GM19463 (cell line): ENCODE results near the gene LRIG1.
A peak's percentile ranks its signal among the peaks of the same experiment; 100 is the strongest.

ENCODE experiments used
- ATAC-seq: cut with Tn5 transposase; IDR thresholded peaks from one replicate; pipeline ENCODE4 v1.9.1; 2021; ENCODE audit warnings: mild to moderate bottlenecking, moderate library complexity; ENCODE audit not compliant: unreplicated experiment

Gene LRIG1

DNA sequence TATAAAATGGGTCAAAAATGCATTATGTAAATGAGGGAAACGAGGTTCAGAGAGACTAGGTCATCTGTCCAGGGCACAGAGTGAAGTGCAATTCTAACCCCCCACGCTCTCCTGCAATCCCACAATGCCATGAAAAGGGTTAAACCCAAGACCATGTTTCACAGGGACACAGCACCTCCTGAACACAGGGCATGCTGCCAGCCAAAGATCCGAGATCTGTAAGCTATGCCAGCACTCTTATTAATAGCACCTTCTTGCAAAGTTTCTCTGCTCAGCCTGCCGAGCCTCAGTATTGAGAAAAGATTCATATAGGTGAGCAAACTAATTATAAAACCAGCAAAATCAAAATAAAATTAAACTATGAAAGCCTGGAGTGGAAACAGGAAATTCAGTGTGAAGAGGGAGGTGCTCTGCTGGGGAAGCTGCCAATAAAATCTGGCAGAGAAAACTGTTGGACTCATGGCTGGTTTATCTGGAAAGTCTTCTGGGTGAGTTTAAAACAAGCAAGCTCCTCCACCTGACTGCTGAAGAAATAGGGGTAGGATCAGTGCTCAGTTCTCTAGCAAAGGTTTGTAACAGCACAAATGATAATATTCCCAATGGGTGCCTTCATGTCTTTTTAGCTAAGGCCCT lies 50.3 kb downstream of the LRIG1 start:
- ATAC-seq = no peak

GRCh38 chr3:66449411-66449974 lies 51.3 kb downstream of the LRIG1 start:
- ATAC-seq = peak; percentile 78

DNA sequence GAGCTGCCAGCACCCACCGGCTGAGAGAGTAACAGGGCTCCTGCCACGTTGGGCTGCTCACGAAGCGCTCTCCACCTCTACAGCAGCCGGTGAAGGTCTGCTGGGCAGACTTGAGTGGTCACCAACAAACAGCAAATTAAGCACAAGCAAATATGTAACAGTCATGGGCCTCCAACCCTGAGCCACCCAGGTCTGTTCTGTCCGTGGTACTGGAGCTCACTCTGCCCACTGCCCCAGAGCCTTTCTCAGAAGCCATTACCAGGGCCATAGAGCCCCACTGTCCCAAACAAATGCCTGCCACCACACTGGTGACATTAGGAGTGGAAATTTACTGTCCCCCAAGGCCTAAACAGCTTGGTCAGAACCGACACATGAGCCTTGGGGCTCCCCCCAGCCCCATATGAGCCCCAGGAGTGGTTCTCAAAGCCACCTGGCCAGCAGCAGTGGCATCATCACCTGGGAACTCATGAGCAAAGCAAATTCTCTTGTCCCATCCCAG lies 56.6 kb downstream of the LRIG1 start:
- ATAC-seq = no peak

- ATAC-seq = no peak
These were observed 57.6 kb downstream of the LRIG1 start for GRCh38 chr3:66443118-66443803.

- ATAC-seq = no peak
These were observed 58.3 kb downstream of the LRIG1 start for GRCh38 chr3:66442254-66443117.

DNA sequence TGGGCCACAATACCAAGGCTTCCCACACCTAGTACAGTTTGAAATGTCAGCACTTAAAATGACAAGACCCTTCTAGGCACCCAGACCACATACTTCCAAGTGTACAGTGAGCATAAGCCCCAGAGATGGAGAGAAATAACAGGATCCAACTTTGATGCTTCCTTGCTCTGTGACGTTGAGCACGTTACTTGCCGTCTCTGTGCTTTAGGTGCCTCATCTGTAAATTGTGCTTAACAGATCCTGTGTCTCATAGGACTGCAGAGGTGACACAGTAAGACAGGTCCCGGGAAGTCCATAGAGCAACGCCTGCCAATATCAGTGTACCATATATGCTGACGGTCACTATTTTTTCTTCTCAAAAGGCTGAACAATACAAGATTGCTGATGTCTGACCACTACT lies 59.1 kb downstream of the LRIG1 start:
- ATAC-seq = no peak

- no peak for ATAC-seq
These were observed 59.7 kb downstream of the LRIG1 start for GRCh38 chr3:66441129-66441528.

DNA sequence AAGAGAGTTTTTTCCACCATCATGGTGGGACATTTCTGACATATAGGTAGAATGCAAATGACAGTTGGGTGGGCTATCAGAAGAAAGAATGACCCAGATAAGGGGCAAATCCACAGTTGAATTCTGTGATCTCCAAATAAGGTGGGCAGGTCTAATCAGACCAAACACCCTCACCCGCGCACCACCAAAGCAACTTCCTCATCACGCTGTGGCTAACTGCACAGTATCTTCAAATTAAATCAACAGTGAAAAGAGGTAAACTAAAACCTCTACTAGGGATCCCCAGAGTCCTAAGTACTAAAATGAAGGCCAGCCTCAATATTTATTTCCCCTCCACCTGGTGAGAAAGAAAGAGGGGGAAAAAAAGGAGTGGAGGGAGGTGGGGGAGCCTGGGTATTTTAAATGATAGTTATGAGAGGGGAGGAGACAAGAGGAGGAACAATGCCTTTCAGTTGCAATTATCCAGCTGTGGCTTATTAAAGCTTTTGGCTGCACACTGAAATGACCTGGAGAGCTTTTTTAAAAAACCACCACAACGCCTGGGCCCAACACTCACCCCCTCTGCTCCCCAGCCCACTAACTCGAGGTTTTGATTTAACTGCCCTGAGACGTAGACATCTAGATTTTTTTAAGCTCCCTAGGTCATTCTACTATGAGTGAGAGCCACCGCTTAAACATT lies 61.0 kb downstream of the LRIG1 start:
- ATAC-seq = no peak

DNA sequence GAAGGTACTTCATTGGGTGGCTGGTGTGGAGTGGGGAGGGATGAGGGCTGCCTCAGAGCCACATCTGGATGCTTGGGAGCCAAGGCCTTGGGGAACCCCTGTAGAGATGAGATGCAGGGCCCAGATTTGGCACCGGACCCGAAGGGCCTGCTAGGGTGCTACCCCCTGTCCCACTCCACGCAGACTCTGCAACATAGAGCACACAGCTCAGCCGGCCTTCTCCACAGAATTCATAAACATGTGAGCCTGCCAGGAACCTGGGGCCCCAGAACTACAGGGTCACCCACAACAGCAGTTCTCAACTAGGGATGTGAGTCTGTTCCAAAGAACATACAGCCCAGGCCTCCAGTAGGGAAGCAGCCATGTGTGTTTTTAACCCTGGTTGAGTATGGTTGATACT lies 62.8 kb downstream of the LRIG1 start:
- no peak for ATAC-seq

DNA sequence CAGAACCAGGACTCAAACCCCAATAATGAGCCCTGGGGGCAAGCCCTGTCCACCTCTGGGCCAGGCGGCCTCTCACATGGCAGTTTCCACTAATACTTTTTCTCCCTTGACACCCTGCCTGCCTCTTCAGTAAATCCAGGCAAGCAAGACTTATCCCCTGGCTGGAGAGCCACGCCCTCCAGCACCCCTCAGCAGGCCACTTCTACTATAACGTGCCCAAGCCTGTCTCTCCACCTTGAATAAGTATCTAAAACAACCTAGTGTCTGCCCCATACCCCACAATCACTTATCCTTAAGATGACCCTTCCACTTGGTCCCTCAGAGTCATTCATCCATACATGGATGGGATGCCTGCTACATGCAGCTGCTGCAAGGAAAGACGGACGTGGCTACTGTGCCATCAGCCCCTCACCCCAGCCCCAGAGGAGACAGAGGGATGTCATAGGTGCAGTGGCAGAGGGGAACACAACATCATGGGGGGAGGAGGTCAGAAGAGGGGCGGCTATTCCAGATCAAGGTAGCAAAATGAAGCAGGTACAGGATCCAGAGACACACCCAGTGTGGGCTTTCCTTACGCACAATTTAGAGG lies 63.4 kb downstream of the LRIG1 start:
- ATAC-seq = no peak

- no peak for ATAC-seq
These were observed 64.8 kb downstream of the LRIG1 start for GRCh38 chr3:66435989-66436388.

DNA sequence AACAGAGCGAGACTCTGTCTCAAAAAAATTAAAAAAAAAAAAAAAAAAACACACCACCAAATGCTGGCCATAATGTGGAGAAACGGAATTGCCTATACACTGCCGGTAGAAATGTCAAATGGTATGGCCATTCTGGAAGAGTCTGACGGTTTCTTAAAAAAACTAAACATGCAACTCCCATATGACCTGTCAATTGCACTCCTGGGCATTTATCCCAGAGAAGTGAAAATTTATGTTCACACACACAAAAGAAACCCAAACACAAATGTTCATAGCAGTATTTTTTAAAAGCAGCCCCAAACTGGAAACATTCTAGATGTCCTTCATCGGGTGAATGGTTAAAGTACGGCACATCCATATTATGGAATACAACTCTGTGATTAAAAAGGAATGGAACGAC lies 66.1 kb downstream of the LRIG1 start:
- ATAC-seq = no peak

DNA sequence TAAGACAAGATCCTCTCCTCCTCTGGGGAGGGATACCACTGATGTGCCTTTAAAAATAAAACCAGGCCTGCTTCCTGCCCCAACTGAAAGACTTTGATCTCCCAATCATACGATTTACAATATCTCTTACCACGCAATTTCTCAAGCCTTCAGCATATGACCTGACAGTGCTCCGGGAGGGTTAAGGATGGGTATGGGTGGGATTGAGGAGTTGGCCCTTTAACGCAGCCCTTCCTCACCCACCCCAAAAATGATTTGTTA lies 67.4 kb downstream of the LRIG1 start:
- ATAC-seq = no peak

DNA sequence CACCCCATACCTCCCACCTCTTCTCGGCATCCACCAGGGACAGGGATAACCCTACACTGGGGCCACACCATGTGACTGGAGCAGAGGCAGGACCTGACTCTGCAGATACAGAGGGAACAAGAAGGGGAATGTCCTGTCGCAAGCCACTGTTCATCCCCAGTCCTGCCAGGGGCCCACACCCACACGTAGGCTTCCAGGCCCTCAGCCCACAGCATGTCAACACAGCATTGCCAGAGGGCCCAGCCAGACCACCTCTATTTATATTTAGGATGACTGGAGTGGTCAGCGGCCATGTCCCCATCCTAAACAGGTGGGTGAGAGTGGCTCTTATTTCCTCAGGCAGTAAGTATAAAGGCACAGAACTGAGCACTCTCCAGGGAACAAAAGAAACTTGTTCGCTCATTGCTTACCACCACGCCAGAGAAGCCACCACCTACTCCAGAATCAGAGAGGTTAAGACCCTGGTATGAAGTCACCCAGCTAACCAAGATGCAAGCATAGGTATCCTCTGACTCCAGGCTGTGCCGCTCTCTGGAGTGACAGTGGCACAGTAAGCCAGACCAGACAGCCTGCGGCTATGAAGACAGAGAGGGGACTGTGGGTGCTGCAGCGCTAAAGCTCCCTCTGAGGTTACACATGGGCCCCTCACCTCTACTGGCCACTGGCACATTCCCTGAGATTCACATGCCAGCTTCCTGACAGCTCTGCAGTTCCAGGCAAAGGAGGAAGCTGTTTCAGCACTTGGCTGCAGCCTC lies 67.9 kb downstream of the LRIG1 start:
- no peak for ATAC-seq

GRCh38 chr3:66432041-66432766 lies 68.6 kb downstream of the LRIG1 start:
- no peak for ATAC-seq

GRCh38 chr3:66431494-66431893 lies 69.3 kb downstream of the LRIG1 start:
- no peak for ATAC-seq

- no peak for ATAC-seq
These were observed 69.9 kb downstream of the LRIG1 start for GRCh38 chr3:66430876-66431275.

- no peak for ATAC-seq
These were observed 72.1 kb downstream of the LRIG1 start for GRCh38 chr3:66428733-66429132.

- no peak for ATAC-seq
These were observed 72.8 kb downstream of the LRIG1 start for GRCh38 chr3:66427951-66428474.
